Spleen (tissue), 7 donors: ENCODE results near the gene POU2AF1.

ENCODE experiments used
- CTCF ChIP-seq, 11 experiments: fragments of 200-600 bp in 7 of 11; fragments of 450-650 bp in 4 of 11; sonication (generic) in 4 of 11; IDR thresholded peaks in 8 of 11; conservative IDR thresholded peaks in 3 of 11; 1 replicate in 7 of 11; 2 replicates in 4 of 11; pipeline versions ENCODE4 v1.4.0 to v1.8.0; 2016 to 2021; ENCODE audit warnings: antibody characterized with exemption in 11 of 11, inconsistent platforms in 4 of 11, mild to moderate bottlenecking in 1 of 11
- POLR2A ChIP-seq, 3 donors: fragments of 450-650 bp; IDR thresholded peaks; one replicate each; pipeline ENCODE4 v1.5.1; 2017; ENCODE audit warnings: antibody characterized with exemption in 3 of 3, mild to moderate bottlenecking in 1 of 3
- POLR2AphosphoS5 ChIP-seq, 3 donors: sonication (generic); formaldehyde crosslinking; IDR thresholded peaks; one replicate each; pipeline ENCODE4 v1.5.1; 2017; ENCODE audit warnings: antibody characterized with exemption in 3 of 3
- donor health status: DM: no; HTN: no; CAD: no; lungs with moderate emphysema.
- donor health status: DM: no; HTN: no; CAD: no.
- donor health status: DM: no; HTN: no; CAD: no.

- TF ChIP-seq CTCF (IDR thresholded peaks at IDR 0.05 in 8 of 11, conservative IDR thresholded peaks at IDR 0.05 in 3 of 11) (no peak), POLR2A (IDR thresholded peaks at IDR 0.05) (no peak), POLR2AphosphoS5 (IDR thresholded peaks at IDR 0.05) (no peak)
Observed at GRCh38 chr11:111327908-111328624, 51.0 kb downstream of the POU2AF1 start.
